HG03064 (cell line): Measurements from ENCODE around the gene RAB11FIP4.

ENCODE experiments used
- ATAC-seq: cut with Tn5 transposase; IDR thresholded peaks from one replicate; pipeline ENCODE4 v1.9.1; 2021; ENCODE audit warnings: low read depth; ENCODE audit not compliant: unreplicated experiment

Gene RAB11FIP4

DNA sequence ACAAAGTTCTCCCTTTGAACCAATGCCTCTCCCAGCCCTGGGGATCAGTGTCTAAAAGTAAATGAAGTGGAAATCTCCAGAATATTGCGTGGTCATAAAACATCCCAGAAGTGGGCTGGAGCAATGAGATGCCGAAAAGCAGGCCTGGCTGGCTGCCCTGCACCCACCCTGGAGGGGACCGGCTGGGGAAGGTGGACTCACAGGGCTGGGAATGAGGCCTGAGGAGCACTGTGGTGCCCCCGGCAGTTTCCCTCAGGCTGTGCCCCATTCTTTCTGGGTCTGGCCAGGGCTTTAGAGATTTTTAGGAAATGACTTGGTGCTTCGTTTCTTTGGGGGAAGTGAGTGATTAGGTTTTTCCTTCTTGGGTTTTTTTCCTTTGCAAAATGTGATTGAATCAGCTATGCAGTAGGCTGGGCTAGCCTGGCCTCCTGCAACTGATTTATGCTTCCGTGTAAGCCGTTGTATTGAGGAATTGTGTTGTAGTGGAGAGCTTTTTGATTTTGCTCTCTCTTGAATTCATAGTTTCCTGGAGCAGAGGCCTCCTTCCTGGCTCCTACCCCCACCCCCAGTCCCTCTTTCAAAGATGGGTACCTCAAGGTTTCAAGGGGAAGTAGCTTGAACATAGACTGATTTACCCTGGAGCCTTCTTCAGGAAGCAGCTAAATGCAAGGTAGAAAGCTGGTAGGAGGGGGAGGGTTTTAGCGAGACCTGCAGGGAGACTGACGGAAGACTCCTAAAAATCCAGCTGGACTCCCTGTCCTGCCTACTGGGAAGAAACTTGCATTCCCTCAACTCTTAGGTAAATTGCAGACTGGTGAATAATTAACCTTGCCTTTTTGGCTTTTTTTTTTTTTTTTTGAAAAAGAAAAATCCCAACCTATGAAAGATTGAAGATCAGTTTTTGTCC lies 170.2 kb downstream of the RAB11FIP4 start:
- ATAC-seq: no peak

GRCh38 chr17:31562376-31562840 lies 170.9 kb downstream of the RAB11FIP4 start:
- ATAC-seq: no peak

- ATAC-seq: no peak
Measured at GRCh38 chr17:31564291-31564690, 172.8 kb downstream of the RAB11FIP4 start.

DNA sequence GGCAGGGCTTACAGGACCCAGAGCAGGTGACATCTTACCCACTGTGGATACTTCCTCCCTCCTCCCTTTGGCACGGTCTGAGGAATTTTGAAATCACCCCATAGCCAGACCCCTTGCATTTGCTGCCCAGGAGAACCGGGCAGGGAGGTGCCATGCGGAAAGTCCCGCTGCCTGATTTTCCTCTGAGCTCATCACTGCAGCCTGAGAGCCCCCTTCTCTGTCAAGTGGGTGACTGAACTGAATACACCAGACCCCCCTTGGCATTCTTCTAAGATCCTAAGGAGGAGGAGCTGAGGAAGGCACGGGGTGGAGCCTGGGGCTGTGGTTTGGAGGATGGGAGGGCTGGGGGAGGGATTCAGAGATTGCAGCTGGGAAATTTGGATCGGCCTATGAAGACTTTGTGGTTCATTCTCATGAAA lies 173.4 kb downstream of the RAB11FIP4 start:
- no peak for ATAC-seq

DNA sequence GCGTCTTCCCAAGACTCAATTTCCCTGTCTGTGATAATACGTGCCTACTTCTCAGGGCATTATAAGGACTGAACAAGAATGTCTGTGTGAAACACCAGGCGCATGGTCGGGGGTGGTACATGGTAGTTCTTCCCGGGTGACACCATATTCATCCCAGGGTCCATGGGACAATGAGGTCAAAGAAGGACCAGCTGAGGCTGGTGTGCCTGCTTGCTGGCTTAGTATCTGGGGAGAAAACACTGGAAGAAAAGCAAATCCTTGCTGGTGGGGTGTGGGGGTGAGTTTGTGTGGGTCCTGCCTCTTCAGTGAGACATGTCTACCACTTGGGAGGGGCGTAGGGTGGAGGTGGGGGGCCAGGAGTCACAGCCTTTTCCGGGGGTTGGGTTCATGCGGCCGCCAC lies 174.2 kb downstream of the RAB11FIP4 start:
- ATAC-seq: no peak

DNA sequence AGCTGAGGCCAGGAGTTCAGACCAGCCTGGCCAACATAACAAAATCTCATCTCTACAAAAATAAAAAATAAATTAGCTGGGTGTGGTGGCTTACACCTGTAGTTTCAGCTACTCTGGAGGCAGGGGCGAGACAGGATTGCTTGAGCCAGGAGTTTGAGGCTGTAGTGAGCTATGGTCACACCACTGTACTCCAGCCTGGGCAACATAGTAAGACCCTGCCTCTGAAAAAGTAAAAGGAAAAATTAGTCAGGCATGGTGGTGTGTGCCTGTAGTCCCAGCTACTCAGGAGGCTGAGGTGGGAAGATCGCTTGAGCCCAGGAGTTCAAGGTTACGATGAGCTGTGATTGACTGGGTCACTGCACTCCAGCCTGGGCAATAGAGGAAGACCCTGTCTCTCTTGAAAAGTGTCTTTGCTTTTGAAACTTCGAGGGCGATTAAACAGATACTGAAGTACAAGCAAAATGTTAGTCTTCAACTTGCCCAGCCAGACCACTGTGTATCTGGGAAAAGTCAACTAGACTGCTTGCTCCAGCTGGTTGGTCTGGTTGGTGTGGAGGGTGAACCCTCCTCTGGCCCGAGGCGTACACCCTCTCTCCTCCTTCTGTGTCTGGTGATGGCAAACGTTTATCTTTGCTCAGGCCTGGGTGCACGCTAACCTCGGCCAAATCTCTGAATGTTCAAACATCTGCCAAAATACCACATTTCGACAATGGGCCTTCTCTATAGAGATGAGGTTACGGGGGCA lies 174.9 kb downstream of the RAB11FIP4 start:
- ATAC-seq: no peak

DNA sequence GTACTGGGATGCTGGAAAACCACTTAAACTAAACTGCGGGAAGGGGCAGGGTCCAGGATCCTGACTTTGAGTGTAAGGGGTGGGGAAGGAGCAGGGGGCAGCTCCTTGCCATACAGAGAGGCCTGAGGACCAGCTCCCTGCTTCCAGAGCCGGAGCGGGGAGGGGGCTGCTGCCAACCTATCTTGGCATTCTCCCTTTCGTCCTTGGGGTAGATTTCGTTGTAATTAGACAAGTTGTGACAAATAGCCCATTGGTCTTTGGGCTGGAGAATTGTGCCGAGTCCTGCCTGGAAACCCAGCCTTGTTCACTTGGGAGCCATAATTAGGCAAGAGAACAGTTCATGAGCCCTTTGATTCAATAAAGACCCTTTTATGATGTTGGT lies 175.5 kb downstream of the RAB11FIP4 start:
- ATAC-seq: no peak

- no peak for ATAC-seq
Measured at GRCh38 chr17:31568121-31568520, 176.6 kb downstream of the RAB11FIP4 start.

GRCh38 chr17:31568539-31568938 lies 177.1 kb downstream of the RAB11FIP4 start:
- no peak for ATAC-seq

DNA sequence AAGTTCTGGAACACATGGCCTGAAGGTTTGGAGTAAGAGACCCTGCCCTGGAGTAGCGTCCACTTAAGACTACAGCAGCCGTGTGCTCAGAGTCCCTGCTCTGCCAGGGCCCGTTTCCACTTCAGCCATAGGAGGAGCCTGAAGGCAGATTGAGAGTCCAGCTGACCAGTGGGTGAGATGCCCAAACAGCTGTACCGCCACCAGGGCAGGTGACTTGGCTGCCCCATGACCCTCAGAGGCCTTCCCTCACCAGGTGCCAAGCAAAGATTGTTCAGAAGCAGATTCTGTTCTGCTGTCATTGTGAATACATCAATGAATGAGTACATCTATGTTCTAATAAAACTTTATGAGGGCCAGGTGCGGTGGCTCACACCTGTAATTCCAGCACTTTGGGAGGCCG lies 178.8 kb downstream of the RAB11FIP4 start:
- no peak for ATAC-seq

GRCh38 chr17:31570951-31571892 lies 179.7 kb downstream of the RAB11FIP4 start:
- no peak for ATAC-seq

DNA sequence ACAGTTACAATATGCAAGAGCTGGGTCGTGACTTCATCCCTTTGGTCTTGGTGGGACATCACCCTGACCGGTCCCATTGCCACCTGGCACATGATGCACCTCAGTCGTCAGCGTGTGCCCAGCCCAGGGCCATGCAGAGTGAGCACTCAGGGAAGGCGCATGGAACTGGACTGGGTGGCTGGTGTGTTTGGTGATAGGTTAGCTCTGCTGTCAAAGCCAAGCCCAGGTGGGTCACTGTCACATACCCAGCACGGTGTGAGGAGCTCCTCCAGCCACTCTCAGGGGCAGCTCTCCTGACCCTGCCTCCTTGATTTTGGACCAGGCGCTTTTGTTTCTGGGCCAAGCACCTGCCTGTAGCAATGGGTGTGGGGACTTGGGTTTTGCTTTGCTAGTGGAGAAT lies 180.9 kb downstream of the RAB11FIP4 start:
- no peak for ATAC-seq

DNA sequence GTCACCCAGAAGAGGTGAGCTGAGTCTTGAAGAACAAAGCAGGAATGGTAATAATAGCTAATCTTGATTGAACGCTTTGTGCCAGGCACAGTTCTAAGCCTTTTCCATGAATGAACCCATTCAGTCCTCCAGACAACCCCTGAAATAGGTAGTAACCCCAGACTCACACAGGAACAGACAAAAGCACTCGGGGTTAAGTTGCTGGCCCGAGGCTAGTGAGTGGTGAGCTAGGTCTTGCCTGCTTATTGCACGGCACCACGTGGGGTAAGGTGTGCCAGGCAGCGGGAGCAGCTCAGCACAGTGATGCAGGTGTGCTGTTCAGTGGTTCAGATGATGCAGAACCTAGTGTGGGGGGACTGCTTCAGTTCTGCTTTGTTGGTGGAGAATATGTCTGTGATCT lies 181.6 kb downstream of the RAB11FIP4 start:
- ATAC-seq: no peak

DNA sequence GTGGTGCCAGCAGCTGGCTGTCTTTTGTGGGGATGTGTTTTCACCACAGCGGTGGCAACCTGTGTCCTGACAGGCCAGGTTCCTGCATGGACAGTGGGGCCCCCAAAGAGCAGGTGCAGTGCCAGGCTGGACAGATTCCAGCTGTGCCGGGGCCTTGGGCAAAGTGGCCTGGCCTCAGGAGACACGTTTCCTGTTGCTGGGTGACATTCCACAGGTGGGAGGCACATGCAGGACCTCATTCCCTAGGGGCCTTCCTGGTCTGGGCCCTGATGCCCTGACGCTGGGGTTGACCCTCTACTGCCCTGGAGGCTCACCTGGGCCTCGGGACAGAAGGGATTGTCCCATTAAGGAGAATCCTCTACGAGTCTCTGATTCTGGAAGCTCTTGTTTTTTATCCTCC lies 182.4 kb downstream of the RAB11FIP4 start:
- no peak for ATAC-seq

DNA sequence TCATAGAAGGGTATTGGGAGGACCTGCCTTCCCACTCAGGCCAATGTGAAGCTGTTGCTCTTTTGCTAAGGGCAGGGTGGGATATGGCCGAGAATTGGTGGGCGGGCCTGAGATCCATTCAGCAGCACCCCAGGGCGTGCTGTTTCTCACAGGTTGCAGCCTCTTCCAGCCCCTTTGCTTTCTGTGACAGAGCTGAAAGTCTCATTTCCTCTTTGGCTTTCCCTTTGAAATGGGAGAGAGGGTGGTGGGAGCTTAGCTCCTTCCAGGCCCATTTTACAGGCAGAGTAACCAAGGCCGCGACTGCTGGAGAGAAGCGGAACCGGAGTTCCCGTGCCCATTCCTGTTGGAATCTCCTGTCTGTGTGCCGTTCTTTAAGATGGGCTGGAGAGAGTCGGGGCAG lies 183.0 kb downstream of the RAB11FIP4 start:
- no peak for ATAC-seq

- ATAC-seq: no peak
Measured at GRCh38 chr17:31575043-31575442, 183.6 kb downstream of the RAB11FIP4 start.

- ATAC-seq: no peak
Measured at GRCh38 chr17:31579265-31579664, 187.8 kb downstream of the RAB11FIP4 start.

- ATAC-seq: no peak
Measured at GRCh38 chr17:31580316-31580705, 188.8 kb downstream of the RAB11FIP4 start.

DNA sequence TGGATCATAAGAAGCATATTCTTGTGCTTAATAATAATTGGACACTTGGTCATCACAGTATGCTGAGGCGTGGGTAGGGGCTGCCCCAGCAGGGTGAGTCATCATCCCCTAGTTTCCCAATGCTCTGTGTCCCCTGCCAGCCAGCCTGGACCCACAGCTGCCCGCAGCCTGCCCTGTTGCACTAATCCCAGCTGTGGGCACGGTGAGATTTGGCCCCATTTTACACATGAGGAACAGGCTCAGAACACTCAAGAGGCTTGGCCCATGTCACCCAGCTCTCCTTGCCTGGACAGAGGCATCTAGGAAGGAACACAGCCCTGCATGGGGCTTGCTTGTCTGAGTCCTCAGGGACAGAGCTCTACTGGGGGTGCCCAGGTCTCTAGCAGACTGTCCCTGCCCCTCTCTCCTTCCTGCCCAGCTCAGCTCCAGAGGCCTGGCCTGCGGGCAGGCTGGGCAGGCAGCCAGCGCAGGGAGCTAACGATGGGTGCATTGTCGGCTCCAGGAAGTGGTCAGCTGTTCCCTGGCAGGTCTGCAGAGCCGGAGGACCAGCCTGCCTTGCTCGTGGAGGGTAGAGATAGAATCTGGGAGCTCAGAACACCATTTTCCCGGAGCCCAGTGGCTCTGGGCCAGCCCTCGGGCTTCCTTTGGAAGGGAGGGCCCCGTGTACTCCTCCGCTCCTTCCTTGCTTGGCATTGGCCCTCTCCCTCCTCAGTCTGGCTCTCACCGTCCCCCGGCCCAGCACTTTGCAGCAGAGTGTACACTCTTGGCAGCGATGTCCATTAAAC lies 189.4 kb downstream of the RAB11FIP4 start:
- no peak for ATAC-seq

GRCh38 chr17:31581491-31581890 lies 190.0 kb downstream of the RAB11FIP4 start:
- no peak for ATAC-seq
